ENCODE measurements around the gene DNAJC7. TPM values are rescaled to one million over a fixed set of nuclear protein-coding genes. Genes with fewer than 3 reads are reported as not detected.

DNAJC7 gene
- total RNA-seq, 1 experiment from 2014 or later = 97.3 TPM

GRCh38 chr17:41928693-41929251 lies 88.5 kb downstream of the DNAJC7 start:
- H3K27me3 ChIP-seq (ENCODE audit: control insufficient read depth, insufficient read depth, low read length) = no peaks in the 10 kb centered on the region
- DNase-seq = no peak
- no peak overlapping the region for H3K4me3 ChIP-seq (ENCODE audit: insufficient read depth, low read depth, low read length)
- H3K36me3 ChIP-seq (replicated peaks; ENCODE audit: control insufficient read depth, insufficient read depth, low read length) = no peaks in the 10 kb centered on the region

Other genes starting within 250 kb of the DNAJC7 start
- 58.4 and 68.5 TPM in 2 replicates for gene JUP, start 230.7 kb downstream of the DNAJC7 start, total RNA-seq (2014; rRNA removed; shearing (Covaris generic))
- 34.7 and 44.6 TPM in 2 replicates for gene P3H4, start 205.5 kb downstream of the DNAJC7 start, total RNA-seq (2014; rRNA removed; shearing (Covaris generic))
- gene FKBP10, start 204.4 kb downstream of the DNAJC7 start, total RNA-seq (2014; rRNA removed; shearing (Covaris generic)) = 206 and 213 TPM in 2 replicates
- 62.2 and 77.1 TPM in 2 replicates for gene NT5C3B, start 181.2 kb downstream of the DNAJC7 start, total RNA-seq (2014; rRNA removed; shearing (Covaris generic))
- gene KLHL10, start 179.6 kb downstream of the DNAJC7 start, total RNA-seq (2014; rRNA removed; shearing (Covaris generic)) = 0.10 and 1.1 TPM in 2 replicates
- gene KLHL11, start 152.0 kb downstream of the DNAJC7 start, total RNA-seq (2014; rRNA removed; shearing (Covaris generic)) = 14.7 and 18.1 TPM in 2 replicates
- gene ACLY, start 98.5 kb downstream of the DNAJC7 start, total RNA-seq (2014; rRNA removed; shearing (Covaris generic)) = 235 and 260 TPM in 2 replicates
- 0.28 and 0.85 TPM in 2 replicates for gene ODAD4, start 86.8 kb downstream of the DNAJC7 start, total RNA-seq (2014; rRNA removed; shearing (Covaris generic))
- gene CNP, start 50.6 kb downstream of the DNAJC7 start, total RNA-seq (2014; rRNA removed; shearing (Covaris generic)) = 32.8 and 46.1 TPM in 2 replicates
- 31.4 and 35.0 TPM in 2 replicates for gene NKIRAS2, start 2.7 kb upstream of the DNAJC7 start, total RNA-seq (2014; rRNA removed; shearing (Covaris generic))
- gene C17orf113, start 33.2 kb upstream of the DNAJC7 start, total RNA-seq (2014; rRNA removed; shearing (Covaris generic)) = 1.0 and 1.1 TPM in 2 replicates
- 2.7 and 3.8 TPM in 2 replicates for gene ZNF385C, start 81.0 kb upstream of the DNAJC7 start, total RNA-seq (2014; rRNA removed; shearing (Covaris generic))
- 1.2 and 5.6 TPM in 2 replicates for gene DHX58, start 95.3 kb upstream of the DNAJC7 start, total RNA-seq (2014; rRNA removed; shearing (Covaris generic))
- 24.8 and 26.0 TPM in 2 replicates for gene KAT2A, start 103.9 kb upstream of the DNAJC7 start, total RNA-seq (2014; rRNA removed; shearing (Covaris generic))
- 0.10 and 0.22 TPM in 2 replicates for gene HSPB9, start 105.4 kb upstream of the DNAJC7 start, total RNA-seq (2014; rRNA removed; shearing (Covaris generic))
- gene RAB5C, start 137.6 kb upstream of the DNAJC7 start, total RNA-seq (2014; rRNA removed; shearing (Covaris generic)) = 82.9 and 91.4 TPM in 2 replicates
- gene KCNH4, start 163.7 kb upstream of the DNAJC7 start, total RNA-seq (2014; rRNA removed; shearing (Covaris generic)) = 0.10 TPM in 1 of 2 replicates, not detected in the other
- gene HCRT, start 168.0 kb upstream of the DNAJC7 start, total RNA-seq (2014; rRNA removed; shearing (Covaris generic)) = 0.26 TPM in 1 of 2 replicates, not detected in the other
- 11.5 and 24.3 TPM in 2 replicates for gene GHDC, start 177.1 kb upstream of the DNAJC7 start, total RNA-seq (2014; rRNA removed; shearing (Covaris generic))

All from H7 (cell line).